WTC11 (cell line): ENCODE data around the gene SPDEF. TPM values are rescaled to one million over a fixed set of nuclear protein-coding genes. Genes with fewer than 3 reads are reported as not detected.

ENCODE experiments used
- ATAC-seq: fragments of 200-7000 bp; cut with Tn5 transposase; 2 replicates; pipeline ENCODE4 v1.10.0; 2021; ENCODE audit warnings: mild to moderate bottlenecking, moderate library complexity
- CTCF ChIA-PET: fragments of 300-600 bp; sonication (Branson Sonifier 250); formaldehyde crosslinking; loops from one replicate; lab custom pipeline; 2021; ENCODE audit warnings: antibody characterized with exemption; lab: Charles Lee
- POLR2A ChIA-PET: fragments of 350-600 bp; sonication (Branson Sonifier 250); formaldehyde crosslinking; loops from one replicate; lab custom pipeline; 2021; ENCODE audit warnings: antibody characterized with exemption; lab: Charles Lee
- DNase-seq: peaks from one replicate; pipeline ENCODE4 v3.0.0; 2021; ENCODE audit warnings: low spot score
- H3K27ac Mint-ChIP-seq: 2 replicates; pipeline ENCODE4 v1.8.0; 2021; ENCODE audit warnings: mixed read lengths
- H3K27me3 Mint-ChIP-seq: 2 replicates; pipeline ENCODE4 v1.8.0; 2021; ENCODE audit warnings: low read depth, mild to moderate bottlenecking, moderate library complexity, mixed read lengths
- H3K36me3 Mint-ChIP-seq: 2 replicates; pipeline ENCODE4 v1.8.0; 2021; ENCODE audit warnings: mixed read lengths
- H3K4me1 Mint-ChIP-seq: 2 replicates; pipeline ENCODE4 v1.8.0; 2022; ENCODE audit warnings: mixed read lengths
- H3K4me3 Mint-ChIP-seq: 2 replicates; pipeline ENCODE4 v1.8.0; 2021; ENCODE audit warnings: mild to moderate bottlenecking, moderate library complexity, mixed read lengths
- H3K9me3 Mint-ChIP-seq: 2 replicates; pipeline ENCODE4 v1.8.0; 2021; ENCODE audit warnings: mixed read lengths
- ATF1 ChIP-seq: sonication (generic); formaldehyde crosslinking; IDR thresholded peaks from 2 replicates; pipeline ENCODE4 v1.8.1; 2023; ENCODE audit warnings: mild to moderate bottlenecking, moderate library complexity, missing genetic modification reagents
- CBFB ChIP-seq: sonication (generic); formaldehyde crosslinking; IDR thresholded peaks from 2 replicates; pipeline ENCODE4 v1.8.1; 2022; ENCODE audit warnings: mild to moderate bottlenecking, low read depth, missing genetic modification reagents
- ETV6 ChIP-seq: sonication (generic); formaldehyde crosslinking; IDR thresholded peaks from 2 replicates; pipeline ENCODE4 v1.8.1; 2022; ENCODE audit warnings: mild to moderate bottlenecking, missing genetic modification reagents
- HMGA2 ChIP-seq: fragments of 250-450 bp; sonication (Bioruptor Pico); IDR thresholded peaks from 2 replicates; pipeline ENCODE4 v1.4.0; 2021; ENCODE audit warnings: mild to moderate bottlenecking, moderate library complexity
- MXD4 ChIP-seq: fragments of 250-450 bp; sonication (Bioruptor Pico); IDR thresholded peaks from 2 replicates; pipeline ENCODE4 v1.8.0; 2021; ENCODE audit warnings: mild to moderate bottlenecking, moderate library complexity, borderline replicate concordance
- NR1H2 ChIP-seq: sonication (generic); formaldehyde crosslinking; IDR thresholded peaks from 2 replicates; pipeline ENCODE4 v1.9.0; 2021; ENCODE audit warnings: mild to moderate bottlenecking, moderate library complexity, missing genetic modification reagents
- RELA ChIP-seq: sonication (generic); formaldehyde crosslinking; IDR thresholded peaks from 2 replicates; pipeline ENCODE4 v1.8.1; 2022; ENCODE audit warnings: missing genetic modification reagents, mild to moderate bottlenecking, borderline replicate concordance
- RORB ChIP-seq: fragments of 250-450 bp; sonication (Bioruptor Pico); IDR thresholded peaks from 2 replicates; pipeline ENCODE4 v1.9.0; 2021; ENCODE audit warnings: mild to moderate bottlenecking
- SP1 ChIP-seq: sonication (generic); formaldehyde crosslinking; conservative IDR thresholded peaks from 2 replicates; pipeline ENCODE4 v1.8.1; 2022; ENCODE audit warnings: missing genetic modification reagents
- TCF7 ChIP-seq: sonication (generic); formaldehyde crosslinking; IDR thresholded peaks from 2 replicates; pipeline ENCODE4 v1.8.0; 2022; ENCODE audit warnings: mild to moderate bottlenecking, low read depth, missing genetic modification reagents, moderate library complexity
- TEAD4 ChIP-seq: sonication (generic); formaldehyde crosslinking; IDR thresholded peaks from 2 replicates; pipeline ENCODE4 v1.8.0; 2022; ENCODE audit warnings: mild to moderate bottlenecking, missing genetic modification reagents
- ZNF121 ChIP-seq: sonication (generic); formaldehyde crosslinking; IDR thresholded peaks from 2 replicates; pipeline ENCODE4 v1.8.0; 2023; ENCODE audit warnings: missing genetic modification reagents
- ZNF138 ChIP-seq: sonication (generic); formaldehyde crosslinking; conservative IDR thresholded peaks from 2 replicates; pipeline ENCODE4 v1.8.1; 2022; ENCODE audit warnings: mild to moderate bottlenecking, moderate library complexity, missing genetic modification reagents
- ZNF416 ChIP-seq: fragments of 250-450 bp; sonication (Bioruptor Pico); IDR thresholded peaks from 2 replicates; pipeline ENCODE4 v1.9.0; 2021; ENCODE audit warnings: mild to moderate bottlenecking, inconsistent platforms
- total RNA-seq: library from RNA; stranded (reverse); gene quantifications from 3 replicates; pipeline ENCODE4 v1.2.3, GENCODE V29; 2021
- TF ChIP-seq, protein P1 (sequence below): sonication (generic); formaldehyde crosslinking; IDR thresholded peaks from 2 replicates; pipeline ENCODE4 v1.8.1; 2022; ENCODE audit warnings: low read depth, missing genetic modification reagents, borderline replicate concordance
- TF ChIP-seq, protein P2 (sequence below): fragments of 250-450 bp; sonication (Bioruptor Pico); conservative IDR thresholded peaks from 2 replicates; pipeline ENCODE4 v1.9.0; 2021; ENCODE audit warnings: mild to moderate bottlenecking
- TF ChIP-seq, protein P3 (sequence below): fragments of 250-450 bp; sonication (Bioruptor Pico); IDR thresholded peaks from 2 replicates; pipeline ENCODE4 v1.9.0; 2021; ENCODE audit warnings: mild to moderate bottlenecking
- TF ChIP-seq, protein P4 (sequence below): sonication (generic); formaldehyde crosslinking; conservative IDR thresholded peaks from 2 replicates; pipeline ENCODE4 v1.8.1; 2022; ENCODE audit warnings: mild to moderate bottlenecking, missing genetic modification reagents
- TF ChIP-seq, protein P5 (sequence below): fragments of 200-600 bp; IDR thresholded peaks from 2 replicates; pipeline ENCODE4 v1.8.0; 2022; ENCODE audit warnings: antibody characterized with exemption

SPDEF gene
- total RNA-seq, 1 experiment from 2014 or later = 0.72 TPM

DNA sequence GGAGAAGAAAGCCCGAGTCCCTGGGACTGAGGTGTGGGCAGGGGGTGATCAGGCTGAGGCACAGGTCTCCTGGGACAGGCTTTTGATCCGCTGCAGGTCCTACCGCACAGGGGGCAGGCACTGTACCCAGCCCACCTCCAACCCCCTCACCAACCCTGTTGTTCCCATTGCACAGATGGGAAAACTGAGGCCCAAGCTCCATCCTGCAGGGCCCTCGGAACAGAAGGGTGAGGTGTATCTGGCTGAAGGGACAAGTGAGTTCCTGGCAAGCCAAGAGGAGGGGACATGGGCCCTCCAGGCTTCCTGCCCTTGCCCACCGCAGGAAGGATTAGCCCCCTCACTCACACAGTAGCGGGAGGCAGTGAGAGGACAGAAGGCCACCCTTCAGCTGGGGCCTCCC is 16.5 kb upstream of the SPDEF start:
- no peak overlapping the region for H3K4me3 Mint-ChIP-seq
- peaks cover 22% of the 10 kb centered on the region for H3K4me1 Mint-ChIP-seq

DNA sequence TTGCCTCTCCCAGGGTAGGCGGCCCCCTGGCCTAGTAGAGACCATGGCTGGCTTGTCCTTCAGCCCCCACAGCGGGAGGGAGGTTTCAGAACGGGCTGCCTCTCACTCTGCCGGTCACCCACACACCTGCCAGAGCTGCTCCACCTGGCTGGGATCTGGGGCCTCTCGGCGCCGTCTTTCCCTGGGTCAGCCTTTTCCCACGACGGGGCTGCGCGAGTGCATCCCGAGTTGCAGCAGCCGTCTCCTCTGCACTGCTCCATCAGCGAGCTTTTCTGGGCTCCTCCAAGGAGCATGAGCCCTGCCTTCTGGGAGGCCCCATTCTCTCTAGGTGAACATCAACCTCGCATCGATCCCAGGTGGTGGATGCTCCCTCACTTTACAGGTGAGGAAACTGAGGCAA is 15.9 kb upstream of the SPDEF start:
- no peaks in the 10 kb centered on the region; the same call in 1 of the 2 replicates for H3K27me3 Mint-ChIP-seq
- DNase-seq (no peak), ATAC-seq (no peak)
- no peaks in the 10 kb centered on the region for H3K36me3 Mint-ChIP-seq
- H3K27ac Mint-ChIP-seq = peak overlapping the region; percentile 66; the same call in 1 of the 2 replicates
- peaks cover 22% of the 10 kb centered on the region for H3K4me1 Mint-ChIP-seq
- H3K4me3 Mint-ChIP-seq = no peak overlapping the region
- ChIA-PET POLR2A (no interaction called here), CTCF (interaction anchor here (0.8 to 1.6 kb wide), 3 partner anchors 12 to 112 kb away, joined by 3 to 6 read pairs (median 5); no protein-coding TSS in a partner anchor)
- no peak for TF ChIP-seq HMGA2 (CRISPR knock-in tag)
- TF ChIP-seq ETV6 (CRISPR knock-in tag) = no peak
- TF ChIP-seq TCF7 (CRISPR knock-in tag) = no peak
- TF ChIP-seq CBFB (CRISPR knock-in tag) = no peak
- TF ChIP-seq, protein P1, sequence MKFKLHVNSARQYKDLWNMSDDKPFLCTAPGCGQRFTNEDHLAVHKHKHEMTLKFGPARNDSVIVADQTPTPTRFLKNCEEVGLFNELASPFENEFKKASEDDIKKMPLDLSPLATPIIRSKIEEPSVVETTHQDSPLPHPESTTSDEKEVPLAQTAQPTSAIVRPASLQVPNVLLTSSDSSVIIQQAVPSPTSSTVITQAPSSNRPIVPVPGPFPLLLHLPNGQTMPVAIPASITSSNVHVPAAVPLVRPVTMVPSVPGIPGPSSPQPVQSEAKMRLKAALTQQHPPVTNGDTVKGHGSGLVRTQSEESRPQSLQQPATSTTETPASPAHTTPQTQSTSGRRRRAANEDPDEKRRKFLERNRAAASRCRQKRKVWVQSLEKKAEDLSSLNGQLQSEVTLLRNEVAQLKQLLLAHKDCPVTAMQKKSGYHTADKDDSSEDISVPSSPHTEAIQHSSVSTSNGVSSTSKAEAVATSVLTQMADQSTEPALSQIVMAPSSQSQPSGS (CRISPR knock-in tag) = no peak
- TF ChIP-seq MXD4 (CRISPR knock-in tag) = no peak
- H3K9me3 Mint-ChIP-seq = no peaks in the 10 kb centered on the region

More for the DNA sequence above, 16.5 kb upstream of the SPDEF start:
- no peak for DNase-seq
- CTCF ChIA-PET = interaction anchor here (0.8 to 1.5 kb wide), 2 partner anchors 11 to 37 kb away, joined by 3 to 5 read pairs; no protein-coding TSS in a partner anchor
- H3K27me3 Mint-ChIP-seq = no peaks in the 10 kb centered on the region; the same call in 1 of the 2 replicates
- no peak for TF ChIP-seq ZNF416
- TF ChIP-seq, protein P2, sequence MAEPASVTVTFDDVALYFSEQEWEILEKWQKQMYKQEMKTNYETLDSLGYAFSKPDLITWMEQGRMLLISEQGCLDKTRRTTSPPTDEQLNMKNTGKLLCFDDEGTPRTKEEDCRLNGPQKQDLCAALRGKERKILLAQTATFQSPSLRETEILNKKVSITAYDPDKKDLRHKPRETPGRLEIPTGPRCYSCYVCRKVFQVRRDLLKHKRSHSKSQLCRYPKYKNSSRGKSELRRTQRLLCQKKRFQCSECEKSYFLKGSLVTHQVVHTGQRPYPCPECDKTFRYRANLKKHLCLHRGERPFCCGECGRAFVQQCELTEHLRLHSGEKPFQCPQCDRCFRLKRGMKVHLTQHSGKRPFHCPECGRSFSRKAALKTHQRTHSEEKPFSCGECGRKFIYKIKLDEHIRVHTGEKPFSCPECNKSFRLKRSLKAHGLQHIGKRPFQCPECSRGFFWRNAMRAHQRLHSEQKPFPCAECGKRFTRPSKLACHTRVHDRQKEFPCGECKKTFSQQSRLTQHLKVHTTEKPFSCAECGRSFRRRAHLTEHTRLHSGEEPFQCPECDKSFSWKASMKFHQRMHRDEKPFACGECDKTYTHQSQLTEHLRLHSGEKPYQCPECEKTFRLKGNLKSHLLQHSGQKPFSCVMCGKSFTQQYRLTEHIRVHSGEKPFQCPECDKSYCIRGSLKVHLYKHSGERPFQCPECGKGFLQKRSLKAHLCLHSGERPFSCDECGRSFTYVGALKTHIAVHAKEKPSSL = no peak
- no peak for TF ChIP-seq NR1H2 (CRISPR knock-in tag)
- TF ChIP-seq, protein P3, sequence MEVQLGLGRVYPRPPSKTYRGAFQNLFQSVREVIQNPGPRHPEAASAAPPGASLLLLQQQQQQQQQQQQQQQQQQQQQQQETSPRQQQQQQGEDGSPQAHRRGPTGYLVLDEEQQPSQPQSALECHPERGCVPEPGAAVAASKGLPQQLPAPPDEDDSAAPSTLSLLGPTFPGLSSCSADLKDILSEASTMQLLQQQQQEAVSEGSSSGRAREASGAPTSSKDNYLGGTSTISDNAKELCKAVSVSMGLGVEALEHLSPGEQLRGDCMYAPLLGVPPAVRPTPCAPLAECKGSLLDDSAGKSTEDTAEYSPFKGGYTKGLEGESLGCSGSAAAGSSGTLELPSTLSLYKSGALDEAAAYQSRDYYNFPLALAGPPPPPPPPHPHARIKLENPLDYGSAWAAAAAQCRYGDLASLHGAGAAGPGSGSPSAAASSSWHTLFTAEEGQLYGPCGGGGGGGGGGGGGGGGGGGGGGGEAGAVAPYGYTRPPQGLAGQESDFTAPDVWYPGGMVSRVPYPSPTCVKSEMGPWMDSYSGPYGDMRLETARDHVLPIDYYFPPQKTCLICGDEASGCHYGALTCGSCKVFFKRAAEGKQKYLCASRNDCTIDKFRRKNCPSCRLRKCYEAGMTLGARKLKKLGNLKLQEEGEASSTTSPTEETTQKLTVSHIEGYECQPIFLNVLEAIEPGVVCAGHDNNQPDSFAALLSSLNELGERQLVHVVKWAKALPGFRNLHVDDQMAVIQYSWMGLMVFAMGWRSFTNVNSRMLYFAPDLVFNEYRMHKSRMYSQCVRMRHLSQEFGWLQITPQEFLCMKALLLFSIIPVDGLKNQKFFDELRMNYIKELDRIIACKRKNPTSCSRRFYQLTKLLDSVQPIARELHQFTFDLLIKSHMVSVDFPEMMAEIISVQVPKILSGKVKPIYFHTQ = no peak
- TF ChIP-seq, protein P4, sequence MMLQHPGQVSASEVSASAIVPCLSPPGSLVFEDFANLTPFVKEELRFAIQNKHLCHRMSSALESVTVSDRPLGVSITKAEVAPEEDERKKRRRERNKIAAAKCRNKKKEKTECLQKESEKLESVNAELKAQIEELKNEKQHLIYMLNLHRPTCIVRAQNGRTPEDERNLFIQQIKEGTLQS = no peak
- no peak for TF ChIP-seq ZNF121 (CRISPR knock-in tag)
- TF ChIP-seq ZNF138 = no peak
- TF ChIP-seq RELA = no peak
- TF ChIP-seq SP1 (CRISPR knock-in tag) = no peak
- TF ChIP-seq RORB (CRISPR knock-in tag) = no peak
- TF ChIP-seq, protein P5, sequence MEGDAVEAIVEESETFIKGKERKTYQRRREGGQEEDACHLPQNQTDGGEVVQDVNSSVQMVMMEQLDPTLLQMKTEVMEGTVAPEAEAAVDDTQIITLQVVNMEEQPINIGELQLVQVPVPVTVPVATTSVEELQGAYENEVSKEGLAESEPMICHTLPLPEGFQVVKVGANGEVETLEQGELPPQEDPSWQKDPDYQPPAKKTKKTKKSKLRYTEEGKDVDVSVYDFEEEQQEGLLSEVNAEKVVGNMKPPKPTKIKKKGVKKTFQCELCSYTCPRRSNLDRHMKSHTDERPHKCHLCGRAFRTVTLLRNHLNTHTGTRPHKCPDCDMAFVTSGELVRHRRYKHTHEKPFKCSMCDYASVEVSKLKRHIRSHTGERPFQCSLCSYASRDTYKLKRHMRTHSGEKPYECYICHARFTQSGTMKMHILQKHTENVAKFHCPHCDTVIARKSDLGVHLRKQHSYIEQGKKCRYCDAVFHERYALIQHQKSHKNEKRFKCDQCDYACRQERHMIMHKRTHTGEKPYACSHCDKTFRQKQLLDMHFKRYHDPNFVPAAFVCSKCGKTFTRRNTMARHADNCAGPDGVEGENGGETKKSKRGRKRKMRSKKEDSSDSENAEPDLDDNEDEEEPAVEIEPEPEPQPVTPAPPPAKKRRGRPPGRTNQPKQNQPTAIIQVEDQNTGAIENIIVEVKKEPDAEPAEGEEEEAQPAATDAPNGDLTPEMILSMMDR = no peak
- no peak for TF ChIP-seq TEAD4
- TF ChIP-seq ATF1 (CRISPR knock-in tag) = no peak
- POLR2A ChIA-PET = no interaction called here
- no peak overlapping the region for H3K27ac Mint-ChIP-seq
- H3K36me3 Mint-ChIP-seq = no peaks in the 10 kb centered on the region
- no peaks in the 10 kb centered on the region for H3K9me3 Mint-ChIP-seq
- no peak for ATAC-seq
